Nephron progenitor cell (in vitro differentiated cells): ENCODE data around the gene RHOT2.
A peak's percentile ranks its signal among the peaks of the same experiment; 100 is the strongest.
"Not testable (repeated sequence)": the region's sequence is repeated elsewhere in the genome, so short reads cannot be mapped to it uniquely, and the experiment has no call there.

ENCODE experiments used
- DNase-seq: peaks from one replicate; pipeline ENCODE4 v3.0.0; 2021
- H3K27ac Mint-ChIP-seq: 2 replicates; pipeline ENCODE4 v1.8.0; 2021; ENCODE audit warnings: mild to moderate bottlenecking, moderate library complexity, mixed read lengths
- H3K27me3 Mint-ChIP-seq: 2 replicates; pipeline ENCODE4 v1.8.0; 2021; ENCODE audit warnings: mild to moderate bottlenecking, low read depth, mixed read lengths; ENCODE audit not compliant: poor library complexity
- H3K36me3 Mint-ChIP-seq: 2 replicates; pipeline ENCODE4 v1.8.0; 2021; ENCODE audit warnings: low read depth, mixed read lengths
- H3K4me1 Mint-ChIP-seq: 2 replicates; pipeline ENCODE4 v1.8.0; 2021; ENCODE audit warnings: mixed read lengths
- H3K4me3 Mint-ChIP-seq: 2 replicates; pipeline ENCODE4 v1.8.0; 2021; ENCODE audit warnings: mild to moderate bottlenecking, moderate library complexity, mixed read lengths
- H3K9me3 Mint-ChIP-seq: 2 replicates; pipeline ENCODE4 v1.8.0; 2021; ENCODE audit warnings: mild to moderate bottlenecking, moderate library complexity, mixed read lengths
- CTCF ChIP-seq: fragments of 200-600 bp; sonication (generic); IDR thresholded peaks from 2 replicates; pipeline ENCODE4 v1.5.0; 2021; ENCODE audit warnings: antibody characterized with exemption

Gene RHOT2

GRCh38 chr16:684961-685696 is 17.2 kb downstream of the RHOT2 start:
- Mint-ChIP-seq H3K27ac (no peak overlapping the region), H3K9me3 (no peaks in the 10 kb centered on the region), H3K4me1 (peaks cover 48% of the 10 kb centered on the region), H3K36me3 (peaks cover 19% of the 10 kb centered on the region), H3K27me3 (no peaks in the 10 kb centered on the region), H3K4me3 (no peak overlapping the region)
- TF ChIP-seq CTCF = no peak
- DNase-seq = no peak

- no peaks in the 10 kb centered on the region for H3K9me3 Mint-ChIP-seq
- TF ChIP-seq CTCF = peak; percentile 45
- H3K4me3 Mint-ChIP-seq = peak overlapping the region; percentile 40
- peaks cover 17% of the 10 kb centered on the region for H3K36me3 Mint-ChIP-seq
- H3K4me1 Mint-ChIP-seq = peaks cover 52% of the 10 kb centered on the region
- H3K27me3 Mint-ChIP-seq = peaks cover 4% of the 10 kb centered on the region
- DNase-seq = peak; percentile 65
- peak overlapping the region; percentile 48 for H3K27ac Mint-ChIP-seq
Observed at GRCh38 chr16:685967-686366, 18.0 kb downstream of the RHOT2 start.

- Mint-ChIP-seq H3K9me3 (no peaks in the 10 kb centered on the region), H3K27me3 (peaks cover 11% of the 10 kb centered on the region), H3K4me3 (no peak overlapping the region), H3K36me3 (peaks cover 12% of the 10 kb centered on the region), H3K4me1 (peaks cover 49% of the 10 kb centered on the region), H3K27ac (no peak overlapping the region)
- no peak for TF ChIP-seq CTCF
- no peak for DNase-seq
Observed at GRCh38 chr16:686459-687260, 18.7 kb downstream of the RHOT2 start.

GRCh38 chr16:687499-687898 is 19.6 kb downstream of the RHOT2 start:
- peaks cover 19% of the 10 kb centered on the region for H3K27me3 Mint-ChIP-seq
- H3K9me3 Mint-ChIP-seq = peaks cover 3% of the 10 kb centered on the region
- no peak overlapping the region for H3K4me3 Mint-ChIP-seq
- peaks cover 8% of the 10 kb centered on the region for H3K36me3 Mint-ChIP-seq
- H3K27ac Mint-ChIP-seq = no peak overlapping the region
- no peak for TF ChIP-seq CTCF
- no peak for DNase-seq
- H3K4me1 Mint-ChIP-seq = peaks cover 40% of the 10 kb centered on the region

- H3K27ac Mint-ChIP-seq = no peak overlapping the region
- peaks cover 8% of the 10 kb centered on the region for H3K36me3 Mint-ChIP-seq
- no peak for DNase-seq
- peak overlapping the region; percentile 92 for H3K4me3 Mint-ChIP-seq
- peaks cover 38% of the 10 kb centered on the region for H3K27me3 Mint-ChIP-seq
- H3K9me3 Mint-ChIP-seq = peaks cover 3% of the 10 kb centered on the region
- H3K4me1 Mint-ChIP-seq = peaks cover 30% of the 10 kb centered on the region
- TF ChIP-seq CTCF = no peak
Observed at GRCh38 chr16:689175-689897, 21.4 kb downstream of the RHOT2 start.

- Mint-ChIP-seq H3K4me1 (peaks cover 24% of the 10 kb centered on the region), H3K27me3 (peaks cover 55% of the 10 kb centered on the region), H3K4me3 (peak overlapping the region; percentile 92)
- not testable (repeated sequence) for H3K9me3 Mint-ChIP-seq, H3K27ac Mint-ChIP-seq, DNase-seq, H3K36me3 Mint-ChIP-seq
Observed at GRCh38 chr16:691242-691641, 23.3 kb downstream of the RHOT2 start.
